Erythroblast (primary cell): ENCODE measurements around the gene OTOS.

ENCODE experiments used
- GATA1 ChIP-seq: IDR thresholded peaks from 2 replicates; pipeline ENCODE4 v1.6.1; 2011; ENCODE audit warnings: low read depth, mild to moderate bottlenecking, control low read depth, low read length, moderate library complexity
- POLR2A ChIP-seq: IDR thresholded peaks from 2 replicates; pipeline ENCODE4 v1.6.1; 2011; ENCODE audit warnings: mild to moderate bottlenecking, low read length

GRCh38 chr2:240130393-240131195, 9.9 kb downstream of the OTOS start:
- TF ChIP-seq POLR2A: no peak
- no peak for TF ChIP-seq GATA1
